OCI-LY1 (cell line): Measurements from ENCODE around the gene KIAA1614.
A peak's percentile ranks its signal among the peaks of the same experiment; 100 is the strongest.
"Not testable (repeated sequence)": the region's sequence is repeated elsewhere in the genome, so short reads cannot be mapped to it uniquely, and the experiment has no call there.

Experiments used
- H2AFZ ChIP-seq: fragments of 200-600 bp; sonication (generic), shearing (Covaris generic); 2 replicates; pipeline ENCODE4 v1.6.0; 2014; ENCODE audit warnings: antibody characterized with exemption, mild to moderate bottlenecking, low read length
- H3F3A ChIP-seq: fragments of 200-600 bp; sonication (generic), shearing (Covaris generic); 2 replicates; pipeline ENCODE4 v1.6.0; 2014; ENCODE audit warnings: mild to moderate bottlenecking, antibody characterized with exemption, low read length, moderate library complexity; ENCODE audit not compliant: insufficient read depth
- H3K27ac ChIP-seq: fragments of 200-600 bp; sonication (generic); 2 replicates; pipeline ENCODE4 v1.5.1; 2014; ENCODE audit warnings: low read length, mixed run types, mild to moderate bottlenecking, low read depth; ENCODE audit not compliant: poor library complexity, severe bottlenecking
- H3K27me3 ChIP-seq: fragments of 200-600 bp; sonication (generic); 2 replicates; pipeline ENCODE4 v1.6.0; 2014; ENCODE audit warnings: antibody characterized with exemption, mild to moderate bottlenecking, low read length, moderate library complexity; ENCODE audit not compliant: insufficient read depth
- H3K36me3 ChIP-seq: fragments of 200-600 bp; sonication (generic); 2 replicates; pipeline ENCODE4 v1.6.1; 2014; ENCODE audit warnings: mild to moderate bottlenecking, antibody characterized with exemption, low read length, moderate library complexity, mixed read lengths; ENCODE audit not compliant: insufficient read depth
- H3K4me1 ChIP-seq: fragments of 200-600 bp; sonication (generic); 2 replicates; pipeline ENCODE4 v1.5.1; 2014; ENCODE audit warnings: mild to moderate bottlenecking, low read length, moderate library complexity; ENCODE audit not compliant: insufficient read depth, severe bottlenecking
- H3K4me2 ChIP-seq: fragments of 200-600 bp; sonication (generic), shearing (Covaris generic); 2 replicates; pipeline ENCODE4 v1.6.1; 2014; ENCODE audit warnings: low read length
- H3K4me3 ChIP-seq: fragments of 200-600 bp; sonication (generic); 2 replicates; pipeline ENCODE4 v1.5.1; 2014; ENCODE audit warnings: low read length, low read depth, mild to moderate bottlenecking, mixed read lengths; ENCODE audit not compliant: poor library complexity, severe bottlenecking
- H3K79me2 ChIP-seq: fragments of 200-600 bp; shearing (Covaris generic); 2 replicates; pipeline ENCODE4 v1.6.1; 2016; ENCODE audit warnings: mixed run types, low read length, mixed read lengths; ENCODE audit not compliant: insufficient read depth
- H3K9ac ChIP-seq: fragments of 200-600 bp; sonication (generic), shearing (Covaris generic); 2 replicates; pipeline ENCODE4 v1.6.1; 2014; ENCODE audit warnings: mild to moderate bottlenecking, low read length, mixed read lengths
- H3K9me2 ChIP-seq: fragments of 200-600 bp; sonication (generic), shearing (Covaris generic); 2 replicates; pipeline ENCODE4 v1.6.1; 2014; ENCODE audit warnings: low read depth, mild to moderate bottlenecking, low read length, mixed read lengths
- H3K9me3 ChIP-seq: fragments of 200-600 bp; shearing (Covaris generic); 2 replicates; pipeline ENCODE4 v1.6.1; 2014; ENCODE audit warnings: low read length, mixed read lengths
- H4K20me1 ChIP-seq: fragments of 200-600 bp; sonication (generic), shearing (Covaris generic); 2 replicates; pipeline ENCODE4 v1.6.0; 2016; ENCODE audit warnings: mild to moderate bottlenecking, low read length; ENCODE audit not compliant: insufficient read depth
- EZH2 ChIP-seq: fragments of 200-600 bp; sonication (generic), shearing (Covaris generic); IDR thresholded peaks from 2 replicates; pipeline ENCODE4 v1.8.0; 2017; ENCODE audit warnings: borderline replicate concordance, mixed run types, mild to moderate bottlenecking, antibody characterized with exemption, low read length, moderate library complexity, mixed read lengths
- TF ChIP-seq, protein P1 (sequence below): fragments of 200-600 bp; sonication (generic), shearing (Covaris generic); IDR thresholded peaks from 2 replicates; pipeline ENCODE4 v1.5.1; 2017; ENCODE audit warnings: mild to moderate bottlenecking, antibody characterized with exemption, low read length, moderate library complexity, mixed read lengths

KIAA1614 gene

DNA sequence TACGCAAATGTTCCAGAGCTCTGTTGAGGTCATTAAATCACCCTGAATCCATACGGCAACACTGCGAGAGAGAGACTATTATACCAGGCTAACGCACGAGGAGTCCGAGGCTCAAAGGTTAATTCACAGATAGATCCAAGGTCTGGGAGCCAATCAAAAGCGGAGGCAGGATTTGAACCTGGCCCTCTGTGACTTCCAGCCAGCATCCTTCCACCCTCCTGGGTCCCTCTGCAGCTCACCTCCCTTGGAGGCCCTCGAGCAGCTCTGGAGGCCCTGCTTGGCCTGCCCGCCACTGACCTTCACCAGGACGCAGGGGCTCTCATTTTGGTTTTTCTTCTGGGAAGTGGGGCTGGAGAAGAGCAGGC is 42.1 kb downstream of the KIAA1614 start:
- Histone ChIP-seq H3K9ac (no peak overlapping the region; the same call in 1 of the 2 replicates), H3K4me3 (peak overlapping the region; percentile 60), H3K27me3 (no peaks in the 10 kb centered on the region), H3K36me3 (no peaks in the 10 kb centered on the region; the same call in 1 of the 2 replicates), H3F3A (no peaks in the 10 kb centered on the region), H3K4me2 (peak overlapping the region; percentile 70; the same call in 1 of the 2 replicates), H3K9me3 (no peaks in the 10 kb centered on the region), H3K9me2 (no peaks in the 10 kb centered on the region), H3K27ac (no peak overlapping the region), H4K20me1 (no peaks in the 10 kb centered on the region), H2AFZ (no peak overlapping the region), H3K4me1 (peaks cover 10% of the 10 kb centered on the region), H3K79me2 (no peaks in the 10 kb centered on the region)
- TF ChIP-seq, protein P1, sequence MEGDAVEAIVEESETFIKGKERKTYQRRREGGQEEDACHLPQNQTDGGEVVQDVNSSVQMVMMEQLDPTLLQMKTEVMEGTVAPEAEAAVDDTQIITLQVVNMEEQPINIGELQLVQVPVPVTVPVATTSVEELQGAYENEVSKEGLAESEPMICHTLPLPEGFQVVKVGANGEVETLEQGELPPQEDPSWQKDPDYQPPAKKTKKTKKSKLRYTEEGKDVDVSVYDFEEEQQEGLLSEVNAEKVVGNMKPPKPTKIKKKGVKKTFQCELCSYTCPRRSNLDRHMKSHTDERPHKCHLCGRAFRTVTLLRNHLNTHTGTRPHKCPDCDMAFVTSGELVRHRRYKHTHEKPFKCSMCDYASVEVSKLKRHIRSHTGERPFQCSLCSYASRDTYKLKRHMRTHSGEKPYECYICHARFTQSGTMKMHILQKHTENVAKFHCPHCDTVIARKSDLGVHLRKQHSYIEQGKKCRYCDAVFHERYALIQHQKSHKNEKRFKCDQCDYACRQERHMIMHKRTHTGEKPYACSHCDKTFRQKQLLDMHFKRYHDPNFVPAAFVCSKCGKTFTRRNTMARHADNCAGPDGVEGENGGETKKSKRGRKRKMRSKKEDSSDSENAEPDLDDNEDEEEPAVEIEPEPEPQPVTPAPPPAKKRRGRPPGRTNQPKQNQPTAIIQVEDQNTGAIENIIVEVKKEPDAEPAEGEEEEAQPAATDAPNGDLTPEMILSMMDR: no peak

DNA sequence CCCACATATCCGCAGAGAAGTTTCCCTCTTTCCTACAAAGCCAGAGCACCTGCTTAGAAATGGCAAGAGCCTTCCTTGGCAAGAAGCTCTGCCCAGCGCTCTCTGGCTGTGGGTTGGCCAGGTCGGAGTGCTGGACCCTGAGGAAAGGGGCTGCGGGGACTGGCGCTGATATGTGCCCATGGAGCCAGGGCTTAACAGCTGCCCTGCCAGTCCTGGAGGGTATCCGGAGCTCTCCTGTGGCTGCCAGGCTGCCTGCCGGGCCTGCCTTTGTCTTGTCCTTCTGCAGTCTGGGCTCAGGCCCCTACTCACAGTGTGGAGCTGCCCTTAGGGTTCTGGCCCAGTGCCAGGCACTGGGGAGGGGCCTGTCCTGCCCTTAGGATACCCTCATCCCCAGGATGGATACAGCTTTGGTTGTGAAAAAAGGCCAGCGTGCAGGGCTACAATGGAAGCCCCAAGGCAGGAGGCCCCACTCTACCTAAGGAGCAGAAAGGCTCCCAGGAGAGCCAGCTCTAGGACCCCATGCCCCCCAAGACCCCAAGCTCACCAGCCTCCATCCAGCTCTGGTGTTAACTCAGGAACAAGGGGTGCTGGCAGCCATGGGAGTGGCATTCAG is 43.4 kb downstream of the KIAA1614 start:
- TF ChIP-seq, protein P1: no peak
- TF ChIP-seq EZH2: no peak
- no peak overlapping the region for H2AFZ ChIP-seq
- no peaks in the 10 kb centered on the region for H3K27me3 ChIP-seq
- no peaks in the 10 kb centered on the region for H3F3A ChIP-seq
- 0 out of 2 replicates have a peak, but pooled peaks cover 2% of the 10 kb centered on the region for H3K9me3 ChIP-seq
- peaks cover 12% of the 10 kb centered on the region; the same call in 1 of the 2 replicates for H3K36me3 ChIP-seq
- no peaks in the 10 kb centered on the region for H4K20me1 ChIP-seq
- no peaks in the 10 kb centered on the region for H3K9me2 ChIP-seq
- H3K27ac ChIP-seq: no peak overlapping the region
- no peak overlapping the region for H3K4me3 ChIP-seq
- H3K9ac ChIP-seq: no peak overlapping the region
- no peak overlapping the region for H3K4me2 ChIP-seq
- no peaks in the 10 kb centered on the region for H3K79me2 ChIP-seq
- peaks cover 10% of the 10 kb centered on the region for H3K4me1 ChIP-seq

DNA sequence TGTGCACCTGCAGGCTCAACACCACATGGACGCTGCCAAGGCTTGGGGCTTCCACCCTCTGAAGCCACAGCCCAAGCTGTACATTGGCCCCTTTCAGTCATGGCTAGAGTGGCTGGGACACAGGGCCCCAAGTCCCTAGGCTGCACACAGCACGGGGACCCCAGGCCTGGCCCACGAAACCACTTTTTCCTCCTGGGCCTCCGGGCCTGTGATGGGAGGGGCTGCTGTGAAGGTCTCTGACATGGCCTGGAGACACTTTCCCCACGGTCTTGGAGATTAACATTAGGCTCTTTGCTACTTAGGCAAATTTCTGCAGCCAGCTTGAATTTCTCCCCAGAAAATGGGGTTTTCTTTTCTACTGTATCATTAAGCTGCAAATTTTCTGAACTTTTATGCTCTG is 46.9 kb downstream of the KIAA1614 start:
- H3K27ac ChIP-seq, H3K9ac ChIP-seq: not testable (repeated sequence)
- H3K36me3 ChIP-seq: peaks cover 16% of the 10 kb centered on the region; the same call in 1 of the 2 replicates

DNA sequence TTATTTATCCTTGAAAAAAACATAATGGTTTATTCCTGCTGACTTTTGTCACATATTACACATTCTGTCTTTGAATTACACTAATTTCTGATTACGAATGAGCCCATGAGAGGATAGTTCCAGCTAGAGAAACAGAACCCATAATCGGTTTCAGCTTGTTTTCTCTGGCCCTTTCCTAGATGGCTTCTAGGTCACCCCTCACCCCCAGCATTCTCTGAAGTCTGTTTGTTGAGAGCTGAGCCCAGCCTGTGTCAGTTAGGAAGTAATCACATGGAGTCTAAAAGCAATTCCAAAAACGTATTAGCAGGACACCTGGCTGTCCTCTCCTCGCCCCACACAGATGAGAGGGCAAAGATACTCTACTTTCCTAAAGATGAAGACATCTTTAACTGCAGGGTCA is 48.9 kb downstream of the KIAA1614 start:
- H3K9me3 ChIP-seq: 0 out of 2 replicates have a peak, but pooled peaks cover 2% of the 10 kb centered on the region
- H3K36me3 ChIP-seq: peaks cover 16% of the 10 kb centered on the region; the same call in 1 of the 2 replicates
- H3K4me2 ChIP-seq: no peak overlapping the region

More for the DNA sequence above, 46.9 kb downstream of the KIAA1614 start:
- not testable (repeated sequence) for H3K4me3 ChIP-seq, H4K20me1 ChIP-seq, H3K9me2 ChIP-seq, H3K4me2 ChIP-seq, H3K4me1 ChIP-seq, H2AFZ ChIP-seq, H3K79me2 ChIP-seq, H3K9me3 ChIP-seq, H3K27me3 ChIP-seq, H3F3A ChIP-seq

More for the DNA sequence above, 48.9 kb downstream of the KIAA1614 start:
- H3K4me3 ChIP-seq: no peak overlapping the region
- no peaks in the 10 kb centered on the region for H3K27me3 ChIP-seq
- no peak overlapping the region for H2AFZ ChIP-seq
- no peaks in the 10 kb centered on the region for H3F3A ChIP-seq
- TF ChIP-seq EZH2: no peak
- TF ChIP-seq, protein P1: no peak
- H3K79me2 ChIP-seq: no peaks in the 10 kb centered on the region
- H4K20me1 ChIP-seq: no peaks in the 10 kb centered on the region
- H3K9me2 ChIP-seq: no peaks in the 10 kb centered on the region
- H3K27ac ChIP-seq: no peak overlapping the region
- H3K4me1 ChIP-seq: no peaks in the 10 kb centered on the region
- H3K9ac ChIP-seq: no peak overlapping the region
